Esophagus squamous epithelium (tissue), 5 donors: ENCODE measurements around the gene CENPT. TPM values are rescaled to one million over a fixed set of nuclear protein-coding genes. Genes with fewer than 3 reads are reported as not detected.

Experiments
- DNase-seq: peaks from one replicate; lab custom pipeline; 2025; lab: John Stamatoyannopoulos, UW
- H3K27ac ChIP-seq, 4 donors: fragments of 200-600 bp; sonication (generic); one replicate each; pipeline ENCODE4 v1.5.1; 2016 to 2019; ENCODE audit warnings: mild to moderate bottlenecking in 1 of 4
- H3K27me3 ChIP-seq, 4 donors: fragments of 200-600 bp; sonication (generic); 1 replicate in 3 of 4; 2 replicates in 1 of 4; pipeline versions ENCODE4 v1.5.1 to v1.6.0; 2017 to 2021; ENCODE audit warnings: antibody characterized with exemption in 1 of 4
- H3K36me3 ChIP-seq, 3 donors: fragments of 200-600 bp; sonication (generic); one replicate each; pipeline ENCODE4 v1.5.1; 2016 to 2019
- H3K4me1 ChIP-seq, 3 donors: fragments of 200-600 bp; sonication (generic); one replicate each; pipeline ENCODE4 v1.5.1; 2017 to 2019
- H3K4me3 ChIP-seq, 4 donors: fragments of 200-600 bp; sonication (generic); 1 replicate in 3 of 4; 2 replicates in 1 of 4; pipeline ENCODE4 v1.5.1; 2016 to 2019; ENCODE audit warnings: mild to moderate bottlenecking in 2 of 4, moderate library complexity in 1 of 4
- H3K9me3 ChIP-seq, 3 donors: fragments of 200-600 bp; sonication (generic); one replicate each; pipeline ENCODE4 v1.5.1; 2016 to 2019
- CTCF ChIP-seq, 6 experiments: fragments of 450-650 bp in 4 of 6; fragments of 200-600 bp in 2 of 6; sonication (generic) in 2 of 6; IDR thresholded peaks; one replicate each; pipeline ENCODE4 v1.5.1; 2016 to 2019; ENCODE audit warnings: antibody characterized with exemption in 6 of 6, mild to moderate bottlenecking in 4 of 6, moderate library complexity in 4 of 6
- POLR2A ChIP-seq, 4 donors: fragments of 450-650 bp; IDR thresholded peaks; one replicate each; pipeline ENCODE4 v1.6.1; 2017; ENCODE audit warnings: antibody characterized with exemption in 4 of 4, mild to moderate bottlenecking in 4 of 4, moderate library complexity in 3 of 4
- WGBS, 2 donors: methylation state at CpG; one replicate each; pipeline ENCODE4 v1.1.5; 2018; 5-methylcytosine and 5-hydroxymethylcytosine counted together
- intact Hi-C: fragments of 100-400 bp; cut with DNase I; formaldehyde crosslinking; loops from one replicate; pipeline ENCODE4 v1.15.0; 2022
- total RNA-seq, 4 donors: library from RNA; depleted of rRNA; stranded (reverse); fragments of >200 nt; gene quantifications; one replicate each; pipeline ENCODE4 v1.1.0, GENCODE V29; 2016
- donor health status: DM: yes; HTN: yes; CAD: no.

Gene CENPT
- total RNA-seq, 4 donors from 2014 or later: 12.3 to 42.7 (median 19.6) TPM

- peaks cover 0 to 9% (median 5%) of the 10 kb centered on the region in 3 donors for H3K4me1 ChIP-seq
- TF ChIP-seq CTCF (IDR thresholded peaks at IDR 0.05): no peak
- no peak for TF ChIP-seq POLR2A (IDR thresholded peaks at IDR 0.05)
- no peak overlapping the region for H3K4me3 ChIP-seq
- no peaks in the 10 kb centered on the region for H3K36me3 ChIP-seq
- H3K9me3 ChIP-seq: no peaks in the 10 kb centered on the region
- H3K27me3 ChIP-seq: no peaks in the 10 kb centered on the region
- H3K27ac ChIP-seq: no peak overlapping the region
- WGBS, 2 donors: 87 to 88% methylated on average over 4 of the region's 5 CpGs
- no peak for DNase-seq
- intact Hi-C loops: no loop called here
Measured at GRCh38 chr16:67786491-67786890, 61.0 kb downstream of the CENPT start.

- Histone ChIP-seq H3K36me3 (peaks cover 0 to 7% (median 0%) of the 10 kb centered on the region in 3 donors), H3K9me3 (no peaks in the 10 kb centered on the region), H3K4me3 (no peak overlapping the region), H3K27ac (no peak overlapping the region), H3K4me1 (peaks cover 7 to 36% (median 25%) of the 10 kb centered on the region in 3 donors), H3K27me3 (no peaks in the 10 kb centered on the region)
- no peak for TF ChIP-seq CTCF (IDR thresholded peaks at IDR 0.05)
- no peak for TF ChIP-seq POLR2A (IDR thresholded peaks at IDR 0.05)
- no peak for DNase-seq
- intact Hi-C loops: no loop called here
Measured at GRCh38 chr16:67783353-67783725, 64.2 kb downstream of the CENPT start.

GRCh38 chr16:67782567-67783352 is 64.7 kb downstream of the CENPT start:
- Histone ChIP-seq H3K36me3 (peaks cover 0 to 7% (median 0%) of the 10 kb centered on the region in 3 donors), H3K4me1 (peaks cover 7 to 36% (median 25%) of the 10 kb centered on the region in 3 donors), H3K4me3 (no peak overlapping the region), H3K9me3 (no peaks in the 10 kb centered on the region), H3K27me3 (no peaks in the 10 kb centered on the region), H3K27ac (no peak overlapping the region)
- intact Hi-C loops: no loop called here
- DNase-seq: no peak
- WGBS, 2 donors: 89 to 90% methylated on average over 6 to 9 of the region's 12 CpGs
- TF ChIP-seq CTCF (IDR thresholded peaks at IDR 0.05) (no peak), POLR2A (IDR thresholded peaks at IDR 0.05) (no peak)

- DNase-seq: no peak
- peaks cover 7 to 36% (median 25%) of the 10 kb centered on the region in 3 donors for H3K4me1 ChIP-seq
- no peaks in the 10 kb centered on the region for H3K9me3 ChIP-seq
- TF ChIP-seq POLR2A (IDR thresholded peaks at IDR 0.05) (no peak), CTCF (IDR thresholded peaks at IDR 0.05) (no peak)
- H3K27me3 ChIP-seq: no peaks in the 10 kb centered on the region
- H3K4me3 ChIP-seq: no peak overlapping the region
- H3K27ac ChIP-seq: no peak overlapping the region
- peaks cover 0 to 7% (median 0%) of the 10 kb centered on the region in 3 donors for H3K36me3 ChIP-seq
- intact Hi-C loops: no loop called here
- WGBS, 2 donors: 55 to 74% methylated on average over 5 of the region's 5 CpGs
Measured at GRCh38 chr16:67781565-67781921, 66.0 kb downstream of the CENPT start.

GRCh38 chr16:67780847-67781564 is 66.5 kb downstream of the CENPT start:
- H3K36me3 ChIP-seq: peaks cover 0 to 7% (median 0%) of the 10 kb centered on the region in 3 donors
- H3K27me3 ChIP-seq: no peaks in the 10 kb centered on the region
- TF ChIP-seq CTCF (IDR thresholded peaks at IDR 0.05) (no peak), POLR2A (IDR thresholded peaks at IDR 0.05) (no peak)
- 70 to 81% methylated on average over 5 to 7 of the region's 7 CpGs for WGBS, 2 donors
- no peak overlapping the region for H3K4me3 ChIP-seq
- DNase-seq: no peak
- peak overlapping the region in 1 of 4 donors; percentile 54 for H3K27ac ChIP-seq
- peaks cover 7 to 36% (median 25%) of the 10 kb centered on the region in 3 donors for H3K4me1 ChIP-seq
- H3K9me3 ChIP-seq: no peaks in the 10 kb centered on the region
- intact Hi-C loops: no loop called here
